Right lobe of liver (tissue), 6 donors: Measurements from ENCODE around the gene PITPNC1. TPM values are rescaled to one million over a fixed set of nuclear protein-coding genes. Genes with fewer than 3 reads are reported as not detected.
A peak's percentile ranks its signal among the peaks of the same experiment; 100 is the strongest.

Experiments
- ATAC-seq, 4 donors: fragments of 200-7000 bp; cut with Tn5 transposase; one replicate each; pipeline ENCODE4 v1.9.1; 2020; ENCODE audit warnings: mild to moderate bottlenecking in 4 of 4, moderate library complexity in 4 of 4
- DNase-seq, 3 donors: peaks; one replicate each; pipeline ENCODE4 v3.0.0-alpha.2; 2020
- H3K27ac ChIP-seq, 3 donors: fragments of 200-600 bp; one replicate each; pipeline ENCODE4 v1.8.0; 2022
- H3K27me3 ChIP-seq, 2 donors: fragments of 200-600 bp; one replicate each; pipeline ENCODE4 v1.8.0; 2022
- H3K36me3 ChIP-seq, 4 donors: fragments of 200-600 bp; sonication (generic) in 1 of 4; one replicate each; pipeline versions ENCODE4 v1.5.1 to v1.8.0; 2017 to 2022; ENCODE audit warnings: control low read depth in 1 of 4
- H3K4me1 ChIP-seq, 4 donors: fragments of 200-600 bp; sonication (generic) in 1 of 4; one replicate each; pipeline versions ENCODE4 v1.5.1 to v1.8.0; 2017 to 2022; ENCODE audit warnings: control low read depth in 1 of 4
- H3K4me3 ChIP-seq, 3 donors: fragments of 200-600 bp; one replicate each; pipeline ENCODE4 v1.8.0; 2022
- H3K9me3 ChIP-seq, 4 donors: fragments of 200-600 bp; sonication (generic) in 1 of 4; one replicate each; pipeline versions ENCODE4 v1.5.1 to v1.8.0; 2017 to 2022; ENCODE audit warnings: control low read depth in 1 of 4
- POLR2A ChIP-seq: fragments of 450-650 bp; IDR thresholded peaks from one replicate; pipeline ENCODE4 v1.6.1; 2017; ENCODE audit warnings: antibody characterized with exemption, mild to moderate bottlenecking
- WGBS: methylation state at CpG from one replicate; pipeline ENCODE4 v1.1.6; 2018; ENCODE audit warnings: low coverage, low lambda C conversion rate; ENCODE audit not compliant: insufficient coverage; ENCODE audit errors: missing lambda C conversion rate; 5-methylcytosine and 5-hydroxymethylcytosine counted together
- intact Hi-C, 2 donors: fragments of 100-400 bp; cut with DNase I; formaldehyde crosslinking; loops; one replicate each; pipeline versions ENCODE4 v1.11.2 to v1.14.1; 2022
- total RNA-seq, 6 experiments: library from RNA; depleted of rRNA in 2 of 6; stranded (reverse); fragments of >200 nt in 2 of 6; fragmentation: NEBNext Ultra II Directional in 3 of 6; extraction: Animal tissue kit (Norgen Biotek cat#: 25700) in 3 of 6; gene quantifications; one replicate each; pipeline versions ENCODE4 v1.1.0 to v1.2.4, GENCODE V29; 2016 to 2023
- TF ChIP-seq, protein P1 (sequence below), 4 donors: fragments of 200-600 bp in 3 of 4; fragments of 450-650 bp in 1 of 4; IDR thresholded peaks; one replicate each; pipeline versions ENCODE4 v1.5.1 to v1.8.0; 2016 to 2022; ENCODE audit warnings: antibody characterized with exemption in 4 of 4, mild to moderate bottlenecking in 2 of 4
- donor health status: DM: no; HTN: yes; CAD: no.
- donor health status: DM: no; HTN: no; CAD: no.
- donor health status: DM: no; HTN: no; CAD: no.
- donor health status: DM: no; HTN: yes; CAD: no.
- donor health status: DM: no; HTN: yes; CAD: no.

Gene PITPNC1
- total RNA-seq, 6 experiments from 2014 or later: 4.7 to 13.0 (median 7.4) TPM

DNA sequence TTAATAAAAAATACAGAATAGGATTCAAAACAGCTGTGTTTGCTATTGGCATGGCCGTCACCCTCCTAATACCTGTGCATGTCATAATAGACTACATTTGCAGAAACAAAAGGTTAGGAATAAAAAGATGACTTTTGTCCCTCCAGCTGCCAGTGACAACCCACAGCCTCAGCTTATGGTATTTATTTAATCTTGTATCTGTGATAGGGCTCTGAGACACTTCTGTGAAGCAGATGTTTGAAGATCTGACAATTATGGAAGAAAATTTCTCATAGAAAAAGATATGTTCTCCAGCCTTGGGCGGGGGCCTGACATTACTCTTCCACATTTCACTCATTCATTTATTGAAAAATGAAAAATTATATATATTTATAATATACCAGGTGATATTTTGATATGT lies 62.2 kb downstream of the PITPNC1 start:
- H3K36me3 ChIP-seq: no peaks in the 10 kb centered on the region
- intact Hi-C loops: no loop called here
- ATAC-seq (no peak), DNase-seq (no peak)
- no peak for TF ChIP-seq POLR2A
- TF ChIP-seq, protein P1, sequence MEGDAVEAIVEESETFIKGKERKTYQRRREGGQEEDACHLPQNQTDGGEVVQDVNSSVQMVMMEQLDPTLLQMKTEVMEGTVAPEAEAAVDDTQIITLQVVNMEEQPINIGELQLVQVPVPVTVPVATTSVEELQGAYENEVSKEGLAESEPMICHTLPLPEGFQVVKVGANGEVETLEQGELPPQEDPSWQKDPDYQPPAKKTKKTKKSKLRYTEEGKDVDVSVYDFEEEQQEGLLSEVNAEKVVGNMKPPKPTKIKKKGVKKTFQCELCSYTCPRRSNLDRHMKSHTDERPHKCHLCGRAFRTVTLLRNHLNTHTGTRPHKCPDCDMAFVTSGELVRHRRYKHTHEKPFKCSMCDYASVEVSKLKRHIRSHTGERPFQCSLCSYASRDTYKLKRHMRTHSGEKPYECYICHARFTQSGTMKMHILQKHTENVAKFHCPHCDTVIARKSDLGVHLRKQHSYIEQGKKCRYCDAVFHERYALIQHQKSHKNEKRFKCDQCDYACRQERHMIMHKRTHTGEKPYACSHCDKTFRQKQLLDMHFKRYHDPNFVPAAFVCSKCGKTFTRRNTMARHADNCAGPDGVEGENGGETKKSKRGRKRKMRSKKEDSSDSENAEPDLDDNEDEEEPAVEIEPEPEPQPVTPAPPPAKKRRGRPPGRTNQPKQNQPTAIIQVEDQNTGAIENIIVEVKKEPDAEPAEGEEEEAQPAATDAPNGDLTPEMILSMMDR (IDR thresholded peaks at IDR 0.05): no peak
- 88% methylated on average over 2 of the region's 2 CpGs for WGBS
- H3K27ac ChIP-seq: no peak overlapping the region
- no peaks in the 10 kb centered on the region for H3K27me3 ChIP-seq
- H3K4me1 ChIP-seq: peaks cover 0 to 6% (median 0%) of the 10 kb centered on the region in 4 donors
- H3K4me3 ChIP-seq: no peak overlapping the region
- no peaks in the 10 kb centered on the region for H3K9me3 ChIP-seq

DNA sequence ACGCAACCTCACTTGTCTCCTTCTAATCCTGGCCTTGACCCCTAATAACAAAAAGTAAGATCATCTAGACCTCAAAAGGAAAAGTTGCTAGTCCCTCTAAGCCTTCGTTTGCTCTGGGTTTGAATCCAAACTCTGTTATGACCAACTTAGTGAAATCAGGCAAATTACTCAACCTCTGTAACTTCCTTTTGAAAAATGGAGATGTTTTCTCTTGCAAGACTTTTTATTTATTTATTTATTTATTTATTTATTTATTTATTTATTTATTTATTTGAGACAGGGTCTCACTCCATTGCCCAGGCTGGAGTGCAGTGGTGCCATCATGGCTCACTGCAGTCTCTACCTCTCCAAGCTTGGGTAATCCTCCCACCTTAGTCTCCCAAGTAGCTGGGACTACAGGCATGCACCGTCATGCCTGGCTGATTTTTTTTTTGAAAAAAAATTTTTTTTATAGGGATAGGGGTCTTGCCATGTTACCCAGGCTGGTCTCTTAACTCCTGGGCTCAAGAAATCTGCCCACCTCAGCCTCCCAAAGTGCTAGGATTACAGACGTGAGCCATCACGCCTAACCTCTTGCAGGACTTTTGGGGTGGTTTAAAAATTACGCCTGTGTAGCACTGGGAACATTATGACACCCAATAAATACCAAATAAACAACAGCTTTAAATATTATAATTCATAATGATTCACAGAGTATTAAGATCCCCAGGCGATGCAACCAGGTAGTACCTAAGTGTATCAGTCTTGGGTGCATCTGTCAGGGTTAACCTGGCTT lies 63.4 kb downstream of the PITPNC1 start:
- WGBS: 69% methylated on average over 7 of the region's 7 CpGs
- H3K9me3 ChIP-seq: no peaks in the 10 kb centered on the region
- ATAC-seq: no peak

DNA sequence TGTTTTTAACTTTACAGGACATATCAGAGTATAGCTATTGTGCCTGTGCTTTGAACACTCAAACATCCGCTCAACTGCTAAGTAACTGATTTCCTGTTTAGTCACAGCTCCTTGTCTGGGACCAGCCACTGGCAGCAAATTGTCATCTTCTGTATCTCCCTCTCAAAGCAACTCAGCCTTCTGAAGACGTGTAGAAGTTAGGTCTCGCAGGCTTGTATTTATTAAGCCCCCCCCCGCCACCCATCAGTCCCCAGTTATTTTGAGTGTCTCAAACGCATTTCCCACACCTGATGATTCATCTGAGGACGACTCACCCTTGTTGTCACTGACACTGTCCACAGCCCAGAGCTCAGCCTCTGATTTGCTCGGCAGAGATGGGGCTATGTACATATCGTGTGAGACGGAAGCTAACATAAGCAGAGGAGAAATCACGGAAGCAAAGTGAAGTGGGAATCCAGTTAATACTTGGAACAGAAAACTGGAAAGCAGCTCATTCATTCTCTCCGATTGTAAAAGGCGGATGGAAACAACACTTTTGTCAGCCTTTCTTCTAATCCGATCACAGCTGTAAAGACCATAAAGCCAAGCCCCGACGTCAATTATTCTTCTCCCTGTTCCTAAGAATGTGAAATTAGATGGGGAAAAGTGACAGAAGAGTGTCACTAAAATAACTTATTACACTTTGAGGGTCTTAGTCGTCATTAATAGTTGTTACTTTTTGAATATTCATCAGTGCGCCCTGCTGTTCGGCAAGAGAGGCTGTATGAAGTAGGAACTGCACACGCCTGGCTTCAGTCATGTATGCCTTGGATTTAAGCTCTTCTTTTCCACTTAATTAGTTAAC lies 64.2 kb downstream of the PITPNC1 start:
- H3K27me3 ChIP-seq: no peaks in the 10 kb centered on the region
- H3K4me1 ChIP-seq: peaks cover 0 to 3% (median 0%) of the 10 kb centered on the region in 4 donors
- TF ChIP-seq, protein P1 (IDR thresholded peaks at IDR 0.05): no peak
- TF ChIP-seq POLR2A: peak; percentile 11
- H3K36me3 ChIP-seq: no peaks in the 10 kb centered on the region
- H3K9me3 ChIP-seq: no peaks in the 10 kb centered on the region
- 56% methylated on average over 19 of the region's 19 CpGs for WGBS
- ATAC-seq (peak; percentile 57 to 75 (median 68)), DNase-seq (no peak)
- no peak overlapping the region for H3K4me3 ChIP-seq
- intact Hi-C loops: no loop called here
- peak overlapping the region in 2 of 3 donors; percentile 18 to 49 for H3K27ac ChIP-seq

More for the DNA sequence above, 63.4 kb downstream of the PITPNC1 start:
- H3K27ac ChIP-seq: peak overlapping the region in 2 of 3 donors; percentile 18 to 49
- intact Hi-C loops: no loop called here
- no peak overlapping the region for H3K4me3 ChIP-seq
- no peak for DNase-seq
- TF ChIP-seq, protein P1 (IDR thresholded peaks at IDR 0.05): no peak
- TF ChIP-seq POLR2A: no peak
- H3K4me1 ChIP-seq: peaks cover 0 to 3% (median 0%) of the 10 kb centered on the region in 4 donors
- no peaks in the 10 kb centered on the region for H3K36me3 ChIP-seq
- H3K27me3 ChIP-seq: no peaks in the 10 kb centered on the region

DNA sequence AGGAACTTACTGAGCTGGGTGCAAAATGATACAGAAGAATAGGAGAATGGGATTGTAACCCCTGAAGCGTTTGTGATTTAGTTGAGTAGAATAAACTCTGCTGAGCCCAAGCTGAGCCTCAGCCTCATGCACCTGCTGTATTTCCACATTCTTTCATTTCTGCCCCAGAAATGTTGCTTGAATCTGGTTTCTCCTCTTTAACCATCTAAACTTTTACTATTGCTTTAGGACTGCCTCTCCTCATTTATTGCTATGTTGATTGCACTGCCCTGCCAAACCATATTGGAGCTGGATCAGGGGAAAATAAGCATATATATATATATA lies 64.8 kb downstream of the PITPNC1 start:
- 71% methylated on average over 1 of the region's 1 CpG for WGBS
- Histone ChIP-seq H3K27me3 (no peaks in the 10 kb centered on the region), H3K4me3 (no peak overlapping the region), H3K27ac (peak overlapping the region in 1 of 3 donors; percentile 2), H3K4me1 (peaks cover 0 to 3% (median 0%) of the 10 kb centered on the region in 4 donors), H3K9me3 (no peaks in the 10 kb centered on the region), H3K36me3 (no peaks in the 10 kb centered on the region)
- TF ChIP-seq, protein P1 (IDR thresholded peaks at IDR 0.05): no peak
- no peak for TF ChIP-seq POLR2A
- DNase-seq: no peak
- no peak for ATAC-seq
- intact Hi-C loops: no loop called here
